NCI-H446 (cell line): ENCODE measurements around the gene FLT3.
"Not testable (repeated sequence)": the region's sequence is repeated elsewhere in the genome, so short reads cannot be mapped to it uniquely, and the experiment has no call there.

Source experiments
- DNase-seq, 2 experiments: peaks; one replicate each; lab custom pipeline; 2025; lab: John Stamatoyannopoulos, UW

Gene FLT3

DNA sequence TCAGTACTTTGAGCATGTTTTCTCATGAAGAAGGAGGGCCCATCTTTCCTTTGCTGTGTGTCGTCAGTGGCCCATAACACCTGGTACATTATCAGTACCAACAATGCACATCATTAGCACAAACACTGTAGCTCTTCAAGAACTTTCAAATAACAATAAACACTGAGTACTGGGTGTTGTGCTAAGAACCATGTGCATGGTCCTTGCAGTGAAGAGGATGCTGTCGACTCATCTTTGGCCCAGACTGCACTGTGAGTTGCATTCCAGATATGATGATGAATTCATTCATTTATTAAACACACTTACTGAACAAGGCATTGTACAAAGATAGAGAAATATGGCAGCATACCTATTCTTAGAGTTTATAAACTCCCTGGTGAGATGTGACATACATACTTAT lies 55.8 kb downstream of the FLT3 start:
- no peak for DNase-seq

GRCh38 chr13:28043224-28043623 lies 57.2 kb downstream of the FLT3 start:
- no peak for DNase-seq

GRCh38 chr13:28041501-28041900 lies 58.9 kb downstream of the FLT3 start:
- DNase-seq = no peak

DNA sequence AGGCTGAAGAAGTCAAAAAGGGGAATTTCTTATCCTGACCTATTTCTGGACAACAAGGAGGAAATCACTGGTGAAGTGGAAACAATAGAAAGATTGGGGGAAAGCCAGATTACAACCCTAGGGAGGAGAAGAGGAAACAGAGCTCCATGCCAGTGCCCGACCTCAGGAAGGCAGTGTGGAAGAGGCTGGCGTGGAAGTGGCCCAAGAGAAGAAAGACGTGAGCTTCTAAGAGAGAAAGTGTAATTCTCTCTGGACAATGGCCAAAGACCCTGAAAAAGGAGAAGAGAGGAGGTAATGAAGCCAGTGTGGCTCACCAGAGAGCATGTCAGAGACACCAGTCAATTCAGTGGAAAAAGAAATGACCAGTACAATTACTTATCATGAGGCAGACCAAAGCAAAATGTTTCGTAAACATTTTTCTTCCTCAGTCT lies 59.3 kb downstream of the FLT3 start:
- DNase-seq = no peak

DNA sequence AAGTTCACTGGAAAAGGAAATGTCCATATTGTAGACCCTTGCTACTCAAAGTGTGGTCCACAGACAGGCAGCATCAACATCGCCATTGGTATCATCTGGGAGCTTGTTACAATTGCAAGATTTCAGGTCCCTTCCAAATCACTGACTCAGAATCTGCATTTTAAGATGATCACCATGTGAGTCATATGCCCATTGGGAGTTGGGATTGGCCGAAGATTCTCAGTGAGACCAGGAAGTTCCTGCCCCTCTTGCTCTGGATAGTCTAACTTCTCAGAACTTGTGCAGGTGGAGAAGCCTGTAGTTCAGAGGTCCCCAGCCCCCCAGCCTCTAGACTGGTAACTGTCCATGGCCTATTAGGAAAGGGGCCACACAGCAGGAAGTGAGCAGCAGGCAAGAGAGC lies 63.0 kb downstream of the FLT3 start:
- no peak for DNase-seq

DNA sequence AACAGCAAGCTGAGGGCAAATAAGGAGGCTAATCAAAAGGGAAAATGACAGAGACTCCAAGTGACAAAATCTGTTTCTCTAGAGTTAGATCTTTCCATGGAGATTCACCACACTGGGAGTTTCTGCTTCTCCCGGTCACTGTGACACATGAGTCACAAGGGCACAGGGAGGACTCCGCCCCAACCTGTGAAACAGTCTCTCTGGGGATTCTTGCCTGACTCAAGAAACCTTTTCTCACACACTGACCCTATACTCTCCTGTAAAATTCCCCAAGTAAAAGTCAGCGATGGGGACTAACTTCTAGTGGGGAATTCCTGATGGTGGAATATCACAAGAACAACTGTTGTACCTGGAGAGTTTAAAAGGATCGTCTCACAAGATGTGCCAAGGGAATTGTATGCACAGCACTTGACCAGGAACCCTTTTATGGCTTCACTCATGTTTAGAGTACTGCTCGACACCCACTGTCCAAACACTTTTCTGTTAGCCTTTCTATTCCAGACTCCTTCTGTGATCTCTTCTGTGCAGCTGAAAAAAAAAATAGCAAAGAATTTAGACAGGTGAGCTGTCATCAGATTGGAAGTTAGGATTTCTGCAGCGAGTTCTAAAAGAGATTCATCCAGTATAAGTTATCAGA lies 65.1 kb downstream of the FLT3 start:
- DNase-seq = no peak

GRCh38 chr13:28033894-28034655 lies 66.3 kb downstream of the FLT3 start:
- DNase-seq = no peak

DNA sequence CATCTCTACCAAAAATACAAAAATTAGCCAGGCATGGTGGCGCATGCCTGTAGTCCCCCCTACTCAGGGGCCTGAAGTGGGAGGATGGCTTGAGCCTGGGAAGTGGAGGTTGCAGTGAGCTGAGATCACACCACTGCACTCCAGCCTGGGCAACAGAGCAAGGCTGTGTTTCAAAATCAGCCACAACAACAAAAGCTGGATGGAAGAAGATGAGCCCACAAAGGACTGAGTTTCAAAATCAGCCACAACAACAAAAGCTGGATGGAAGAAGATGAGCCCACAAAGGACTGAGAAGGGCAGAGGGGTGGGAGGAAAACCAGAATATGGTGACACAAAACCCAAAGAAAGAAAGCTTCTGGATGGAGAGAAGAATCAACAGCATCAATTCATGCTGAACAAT lies 67.9 kb downstream of the FLT3 start:
- DNase-seq = not testable (repeated sequence)

DNA sequence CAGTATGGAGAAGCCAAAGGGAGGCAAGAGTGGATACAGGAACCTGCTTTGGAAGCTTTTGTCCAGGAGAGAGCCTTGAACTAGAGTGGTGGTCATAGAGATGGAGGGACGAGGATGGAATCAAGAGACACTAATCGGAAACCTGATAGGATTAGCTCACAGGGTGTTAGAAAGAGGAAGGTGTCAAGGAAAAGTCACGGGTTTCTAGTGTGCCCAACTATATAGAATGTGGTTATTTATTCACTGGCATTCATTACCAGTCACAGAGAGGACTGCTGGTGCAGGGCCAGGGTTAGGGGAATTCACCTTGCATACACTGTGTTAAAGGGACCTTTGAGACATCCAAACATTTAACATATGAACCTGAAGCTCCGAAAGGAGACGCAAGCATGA lies 68.5 kb downstream of the FLT3 start:
- DNase-seq = no peak

GRCh38 chr13:28031220-28031895 lies 69.0 kb downstream of the FLT3 start:
- DNase-seq = no peak

- DNase-seq = no peak
Measured at GRCh38 chr13:28027607-28028364, 72.6 kb downstream of the FLT3 start.

- DNase-seq = no peak
Measured at GRCh38 chr13:28027071-28027470, 73.3 kb downstream of the FLT3 start.

DNA sequence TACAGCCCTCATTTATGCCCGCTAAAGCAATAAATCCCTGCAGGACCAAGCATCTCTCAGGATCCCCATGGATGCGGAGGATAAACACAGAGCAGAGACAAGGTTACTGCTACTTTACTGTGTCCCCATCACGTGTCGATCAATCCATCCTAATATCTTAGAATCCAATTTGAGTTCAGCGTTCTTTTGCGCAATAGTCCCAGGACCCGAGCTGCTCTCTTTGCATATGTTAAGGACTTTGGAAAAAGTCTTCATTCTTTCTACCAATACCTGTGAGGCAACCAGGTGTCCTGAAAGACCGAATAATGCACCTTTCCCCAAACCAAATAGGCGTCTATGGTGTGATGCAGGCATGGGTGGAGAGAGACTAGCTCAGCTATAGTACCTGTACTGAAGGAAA lies 73.9 kb downstream of the FLT3 start:
- no peak for DNase-seq

DNA sequence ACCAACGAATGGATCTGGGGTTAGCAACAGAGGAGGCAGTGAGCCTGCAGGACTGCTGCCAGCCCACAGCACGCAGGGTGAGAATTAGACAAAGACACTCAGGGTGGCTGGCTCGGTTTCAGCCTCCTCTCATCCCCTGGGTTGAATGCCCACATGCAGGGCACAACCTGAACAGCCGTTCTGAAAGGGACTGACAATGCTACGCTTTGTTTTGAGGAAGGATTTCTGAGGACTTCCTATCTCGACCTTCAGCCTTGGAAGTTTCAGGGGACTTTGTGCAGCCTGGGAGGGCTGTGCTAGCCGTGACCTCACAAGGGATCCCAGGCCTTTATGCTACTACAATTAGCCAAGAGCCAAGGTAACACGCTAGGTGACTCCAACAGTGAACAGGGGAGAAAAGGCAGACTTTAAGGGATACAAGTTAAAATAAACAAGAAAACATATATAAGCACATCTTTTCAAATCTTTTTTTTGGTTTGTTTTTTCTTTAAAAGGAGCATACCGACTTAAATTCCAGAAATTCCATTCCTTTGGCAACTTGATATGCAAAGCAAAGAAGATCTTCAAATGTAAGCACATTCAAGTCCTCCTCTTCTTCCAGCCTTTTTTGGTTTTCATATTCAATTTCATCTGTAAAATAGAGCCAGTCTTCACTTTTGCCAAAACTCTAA lies 77.4 kb downstream of the FLT3 start:
- no peak for DNase-seq

GRCh38 chr13:28014301-28014700 lies 86.1 kb downstream of the FLT3 start:
- DNase-seq = no peak

- DNase-seq = no peak
Measured at GRCh38 chr13:28013482-28013881, 86.9 kb downstream of the FLT3 start.

- no peak for DNase-seq
Measured at GRCh38 chr13:28012896-28013295, 87.5 kb downstream of the FLT3 start.

DNA sequence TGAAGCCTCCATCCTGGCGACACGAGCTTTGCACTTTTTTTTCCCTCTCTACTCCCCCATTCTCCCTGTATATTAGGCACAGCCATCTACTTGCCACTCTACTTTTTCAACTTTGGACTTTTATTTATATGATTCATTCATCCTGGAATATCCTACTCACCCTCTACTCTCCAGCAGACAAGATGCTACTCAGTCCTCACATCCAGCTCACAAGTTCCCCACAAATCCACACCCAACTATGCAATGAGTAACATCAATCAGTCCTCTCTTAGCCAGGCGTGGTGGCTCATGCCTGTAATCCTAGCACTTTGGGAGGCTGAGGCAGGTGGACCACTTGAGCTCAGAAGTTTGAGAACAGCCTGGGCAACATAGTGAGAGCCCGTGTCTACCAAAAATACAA lies 88.0 kb downstream of the FLT3 start:
- no peak for DNase-seq

GRCh38 chr13:28010046-28010445 lies 90.3 kb downstream of the FLT3 start:
- DNase-seq = no peak

DNA sequence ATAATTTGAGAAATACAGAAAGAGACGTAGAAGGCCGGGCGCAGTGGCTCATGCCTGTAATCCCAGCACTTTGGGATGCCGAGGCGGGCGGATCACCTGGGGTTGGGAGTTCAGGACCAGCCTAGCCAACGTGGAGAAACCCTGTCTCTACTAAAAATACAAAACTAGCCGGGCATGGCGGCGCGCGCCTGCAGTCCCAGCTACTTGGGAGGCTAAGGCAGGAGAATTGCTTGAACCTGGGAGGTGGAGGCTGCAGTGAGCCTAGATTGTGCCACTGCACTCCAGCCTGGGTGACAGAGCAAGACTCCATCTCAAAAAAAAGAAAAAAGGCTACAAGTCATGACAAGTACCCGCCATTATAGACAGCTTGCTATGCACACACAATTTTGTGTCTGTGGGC lies 95.4 kb downstream of the FLT3 start:
- DNase-seq = not testable (repeated sequence)

- no peak for DNase-seq
Measured at GRCh38 chr13:28002886-28003698, 97.3 kb downstream of the FLT3 start.
